Activated CD4-positive, alpha-beta T cell treated with anti-CD3 and anti-CD28 coated beads, Interleukin-2, amount 50 U/mL, for 4 hours (primary cell): ENCODE results near the gene GPD1L.

Experiments
- DNase-seq, 2 experiments: peaks; one replicate each; pipeline ENCODE4 v3.0.0-alpha.2; 2020

The GPD1L gene

GRCh38 chr3:32140943-32141342 lies 34.5 kb downstream of the GPD1L start:
- DNase-seq = no peak

DNA sequence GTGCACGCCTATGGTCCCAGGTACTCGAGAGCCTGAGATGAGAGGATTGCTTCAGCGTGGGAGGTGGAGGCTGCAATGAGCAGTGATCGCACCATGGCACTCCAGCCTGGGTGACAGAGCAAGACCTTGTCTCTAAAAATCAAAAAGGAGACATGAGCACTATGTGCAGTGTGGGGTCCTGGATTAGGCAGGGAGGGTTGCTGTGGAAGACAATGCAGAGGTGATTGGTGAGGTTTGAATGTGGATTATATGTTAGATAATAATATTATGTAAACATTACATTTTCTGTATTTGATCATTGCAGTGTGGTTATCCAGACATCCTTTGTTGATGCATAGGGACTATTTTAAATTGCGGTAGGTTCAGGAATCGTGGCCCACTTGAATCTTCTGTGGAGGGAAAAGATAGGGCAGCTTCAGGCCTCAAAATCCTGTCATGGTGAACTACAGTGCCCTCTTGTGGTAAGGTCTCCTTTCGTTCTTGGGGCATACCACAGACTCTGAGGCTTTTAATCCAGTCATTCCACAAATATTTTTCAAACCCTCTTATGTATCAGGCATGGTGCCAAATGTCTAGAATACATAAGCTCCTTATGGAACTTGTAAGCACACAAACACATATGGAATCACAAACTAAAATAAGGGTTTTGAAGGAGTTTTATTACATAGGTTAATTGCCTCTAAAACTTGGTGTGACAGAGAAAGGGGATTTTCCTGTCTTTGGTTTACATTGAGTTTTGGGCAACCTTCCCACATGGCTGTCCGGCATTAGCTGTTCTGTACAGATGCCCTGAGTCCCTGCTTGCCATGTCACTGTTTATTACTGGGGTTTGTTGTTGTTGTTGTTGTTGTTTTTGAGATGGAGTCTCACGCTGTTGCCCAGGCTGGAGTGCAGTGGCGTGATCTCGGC lies 37.7 kb downstream of the GPD1L start:
- peak; percentile 15 to 24 for DNase-seq

DNA sequence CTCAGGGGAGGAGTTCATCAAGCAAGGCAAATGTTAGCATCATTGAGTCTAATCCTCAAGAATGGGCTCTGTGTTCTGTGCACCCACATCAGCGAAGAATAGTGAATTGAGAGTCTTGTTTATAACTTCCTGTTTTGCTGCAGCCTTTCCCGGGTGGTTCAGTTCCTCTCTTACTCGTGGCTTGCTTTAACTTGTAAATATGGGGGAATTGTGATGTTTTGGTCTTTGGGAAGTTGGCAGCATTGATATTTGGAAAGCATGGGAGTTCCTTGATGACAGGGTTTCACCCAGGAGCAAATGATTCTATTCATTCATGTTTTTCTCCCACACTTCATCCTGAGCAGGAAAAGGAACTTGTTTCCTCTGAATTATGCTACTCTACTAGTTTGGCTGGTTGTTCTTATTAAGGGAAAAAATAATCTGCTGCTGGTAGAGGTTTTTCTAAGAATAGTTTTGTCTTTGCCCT lies 40.4 kb downstream of the GPD1L start:
- DNase-seq = no peak

GRCh38 chr3:32147509-32147908 lies 41.1 kb downstream of the GPD1L start:
- no peak for DNase-seq

DNA sequence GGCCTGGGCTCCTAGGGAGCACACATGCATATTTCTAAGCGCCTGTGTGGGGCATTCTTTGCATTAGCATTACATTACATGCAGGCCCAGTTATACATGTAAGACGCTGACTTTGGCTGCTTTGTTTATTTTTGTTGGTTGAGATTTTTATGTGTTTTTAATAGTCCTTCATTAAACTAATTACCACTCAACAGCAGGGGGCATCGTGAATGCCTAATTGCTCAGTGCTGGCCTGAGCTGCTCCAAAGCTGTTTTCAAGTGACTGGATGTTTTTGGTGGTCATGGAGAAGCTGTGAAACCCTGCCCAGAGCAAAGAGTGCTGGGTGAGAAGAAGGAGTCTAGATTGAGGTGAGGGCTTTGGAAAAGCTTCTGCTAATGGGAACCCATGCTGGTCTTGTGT lies 41.5 kb downstream of the GPD1L start:
- no peak for DNase-seq

DNA sequence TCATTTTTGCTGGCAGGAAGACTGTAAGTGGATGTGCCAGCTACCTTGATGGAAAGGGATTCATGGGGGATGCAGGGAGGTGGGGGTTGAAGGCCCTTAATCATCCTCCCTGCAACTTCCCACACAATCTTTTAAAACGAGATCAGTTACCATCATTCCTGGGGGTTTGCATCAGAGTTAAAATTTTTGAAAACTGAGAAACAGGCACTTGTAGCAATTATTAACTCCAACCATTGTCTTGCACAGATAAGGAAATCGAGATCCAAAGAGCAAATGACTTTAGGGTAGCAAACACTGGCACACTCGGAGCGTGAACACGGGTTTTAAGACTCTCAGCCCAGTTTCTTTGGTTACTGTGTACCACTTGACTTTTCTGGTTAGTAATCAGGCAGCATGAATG lies 41.9 kb downstream of the GPD1L start:
- DNase-seq = no peak

- DNase-seq = no peak
Observed at GRCh38 chr3:32153414-32154204, 47.2 kb downstream of the GPD1L start.

DNA sequence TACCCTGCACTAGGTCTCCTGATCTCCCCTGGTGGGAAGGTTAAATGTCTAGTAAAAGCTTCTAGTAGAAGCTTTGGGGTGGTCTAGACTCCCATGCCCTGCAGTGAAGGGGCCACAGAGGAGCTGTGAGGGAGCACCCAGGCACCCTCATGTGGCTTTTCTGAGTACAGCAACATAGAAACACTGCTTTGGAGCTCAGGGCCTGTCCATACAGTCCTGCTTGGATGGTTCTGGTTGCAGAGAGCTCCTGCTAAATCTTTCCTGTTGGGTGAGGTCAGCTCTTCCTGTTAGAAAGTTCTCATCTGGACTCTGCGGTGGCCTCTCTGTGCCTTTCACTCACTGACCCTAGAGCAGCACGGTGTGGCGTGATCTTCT lies 47.8 kb downstream of the GPD1L start:
- no peak for DNase-seq

GRCh38 chr3:32155117-32155516 lies 48.7 kb downstream of the GPD1L start:
- no peak for DNase-seq

DNA sequence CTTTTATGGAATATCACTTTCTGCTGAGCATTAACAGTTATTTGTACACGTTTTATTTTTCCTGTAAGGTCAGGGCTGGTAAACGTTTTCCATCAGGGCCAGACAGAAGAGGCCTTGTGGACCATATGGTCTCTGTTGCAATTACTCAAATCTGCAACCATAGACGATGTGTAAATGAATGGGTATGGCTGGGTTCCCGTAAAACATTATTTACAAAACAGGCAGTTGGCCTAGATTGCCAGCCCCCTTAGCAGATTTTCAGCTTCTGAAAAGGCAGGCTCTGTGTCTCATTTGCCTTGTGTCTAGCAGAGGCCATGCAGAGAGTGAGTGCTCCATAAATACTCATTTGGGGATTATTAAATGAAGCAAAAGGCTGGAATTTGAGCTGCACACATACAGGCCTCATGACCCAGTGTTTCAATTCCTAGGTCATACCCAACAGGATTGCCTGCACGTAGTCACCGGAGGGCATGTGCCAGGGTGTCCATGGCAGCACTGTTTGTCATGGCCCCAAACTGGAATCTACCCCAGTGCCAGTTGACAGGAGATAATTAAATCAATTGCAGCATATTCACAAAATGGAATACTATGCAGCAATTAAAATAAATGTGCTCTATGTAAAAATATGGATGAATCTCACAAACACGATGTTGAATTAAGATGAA lies 51.3 kb downstream of the GPD1L start:
- no peak for DNase-seq

DNA sequence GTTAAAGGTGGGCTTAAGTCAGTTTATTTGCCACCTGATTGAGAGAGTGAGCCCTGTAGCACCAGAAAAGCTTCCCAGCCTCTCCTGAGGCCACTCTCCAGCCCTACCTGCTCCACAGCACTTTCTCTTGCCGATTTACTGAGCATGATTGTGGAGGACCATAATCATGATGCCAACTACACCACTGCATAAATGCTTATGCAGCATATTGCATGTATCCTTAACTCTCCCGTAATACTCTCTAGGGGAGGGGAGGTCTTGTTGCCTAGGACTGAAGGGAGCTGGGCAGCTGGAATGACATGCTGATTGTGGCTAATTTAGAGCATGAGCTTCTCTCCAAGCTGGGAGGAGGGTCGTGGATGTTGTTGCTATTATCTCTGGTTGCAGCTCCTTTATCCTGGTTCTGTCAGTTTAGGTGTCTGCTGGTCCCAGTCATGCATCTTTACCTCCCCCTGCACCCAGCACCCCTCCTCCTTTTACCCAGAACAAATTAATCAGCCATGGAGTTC lies 54.3 kb downstream of the GPD1L start:
- DNase-seq = no peak

DNA sequence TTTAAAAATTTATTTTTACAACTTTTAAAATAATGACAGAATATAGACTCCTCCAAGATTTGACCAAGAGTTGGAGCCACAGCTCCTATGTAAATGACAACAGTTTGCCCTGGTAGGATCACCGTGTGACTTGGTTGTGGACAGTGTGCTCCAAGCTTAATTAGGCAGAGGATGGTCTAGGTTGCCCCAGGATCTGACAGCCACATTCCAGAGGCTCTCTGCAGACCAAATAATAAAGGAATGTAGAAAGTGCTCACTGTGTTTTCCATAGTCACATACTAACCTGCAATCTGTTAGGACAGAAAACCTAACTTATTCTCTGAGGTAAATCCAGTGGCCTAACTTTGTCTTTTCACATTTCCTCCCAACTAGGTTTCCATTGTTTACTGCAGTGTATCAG lies 59.0 kb downstream of the GPD1L start:
- DNase-seq = no peak

DNA sequence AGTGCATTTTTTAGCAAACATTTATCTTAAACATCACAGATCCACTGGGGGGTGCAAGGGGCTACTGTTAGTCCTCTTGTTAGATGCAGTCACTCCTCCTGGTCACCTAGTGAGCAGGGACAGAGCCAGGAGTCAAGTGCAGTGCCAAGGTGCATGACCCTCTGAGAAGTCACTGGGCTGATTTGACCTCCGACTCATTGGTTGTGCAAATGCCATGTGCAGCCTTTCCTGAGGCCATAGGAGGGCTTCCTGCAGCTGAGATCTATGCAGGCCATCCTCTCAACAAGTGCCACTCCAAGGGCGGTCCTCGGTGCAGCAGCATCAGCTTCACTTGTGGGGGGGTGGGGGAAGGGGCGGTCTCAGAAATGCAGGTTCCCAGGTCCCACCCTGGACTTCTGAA lies 60.2 kb downstream of the GPD1L start:
- DNase-seq = no peak

- no peak for DNase-seq
Observed at GRCh38 chr3:32172420-32172819, 66.0 kb downstream of the GPD1L start.

DNA sequence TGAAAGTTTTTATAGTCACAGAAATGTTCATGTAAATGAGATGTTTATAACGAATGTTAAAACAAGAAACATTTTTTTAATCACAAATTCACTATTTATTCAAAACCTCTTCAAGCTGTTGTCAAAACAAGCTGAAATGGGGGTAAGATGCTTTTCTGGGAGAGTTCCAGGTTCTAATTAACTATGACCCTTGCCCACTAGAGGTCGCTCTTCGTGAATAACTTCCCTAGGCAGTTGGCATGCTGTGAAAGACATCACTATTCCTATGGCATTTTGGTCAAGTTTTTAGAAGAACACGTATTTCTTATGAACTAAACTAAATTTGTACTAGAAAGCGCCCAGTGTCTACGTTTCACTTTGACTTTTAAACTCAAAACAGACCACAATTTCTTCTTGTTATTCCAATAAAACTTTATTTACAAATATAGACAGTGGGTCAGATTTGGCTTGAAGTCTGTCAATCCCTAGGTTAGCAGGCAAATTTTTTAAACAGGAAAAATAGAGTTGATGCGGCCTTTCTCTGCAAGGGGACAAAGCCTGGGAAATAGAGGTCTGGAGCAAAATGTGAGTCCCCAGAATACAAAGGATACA lies 69.3 kb downstream of the GPD1L start:
- DNase-seq = peak; percentile 44 to 49

GRCh38 chr3:32176989-32177701 lies 70.7 kb downstream of the GPD1L start:
- DNase-seq = peak; percentile 42 to 43

- DNase-seq = peak; percentile 37 to 42
Observed at GRCh38 chr3:32177702-32178198, 71.3 kb downstream of the GPD1L start.

GRCh38 chr3:32180141-32180784 lies 73.8 kb downstream of the GPD1L start:
- no peak for DNase-seq

GRCh38 chr3:32181365-32181764 lies 74.9 kb downstream of the GPD1L start:
- DNase-seq = no peak

GRCh38 chr3:32181796-32182195 lies 75.4 kb downstream of the GPD1L start:
- DNase-seq = no peak

DNA sequence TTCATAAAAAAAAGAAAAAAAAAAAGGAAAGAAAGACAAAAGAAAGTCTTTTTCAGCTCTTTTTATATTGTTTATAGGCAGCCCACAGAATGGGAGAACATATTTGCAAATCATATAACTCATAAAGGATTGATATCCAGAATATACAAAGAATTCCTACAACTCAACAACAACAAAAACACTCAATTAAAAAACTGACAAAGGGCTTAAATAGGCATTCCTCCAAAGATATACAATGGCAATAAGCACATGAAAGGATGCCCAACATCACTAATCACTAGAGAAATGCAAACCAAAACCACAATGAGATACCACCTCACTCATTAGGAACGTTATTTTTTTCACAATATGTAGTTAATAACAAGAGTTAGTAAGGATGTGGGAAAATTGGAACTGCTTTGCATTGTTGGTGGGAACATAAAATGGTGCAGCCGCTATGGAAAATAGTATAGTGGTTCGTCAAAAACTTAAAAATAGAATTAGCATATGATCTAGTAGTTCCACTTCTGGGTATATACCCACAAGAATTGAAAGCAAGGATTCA lies 77.8 kb downstream of the GPD1L start:
- no peak for DNase-seq
